HG03342 (cell line): ENCODE results near the gene PRKAB1.

Experiments used
- ATAC-seq: cut with Tn5 transposase; IDR thresholded peaks from one replicate; pipeline ENCODE4 v1.9.1; 2021; ENCODE audit warnings: mild to moderate bottlenecking, moderate library complexity; ENCODE audit not compliant: unreplicated experiment

Gene PRKAB1

GRCh38 chr12:119661882-119662281, 6.1 kb upstream of the PRKAB1 start:
- no peak for ATAC-seq

- no peak for ATAC-seq
Measured at GRCh38 chr12:119664642-119665041, 3.3 kb upstream of the PRKAB1 start.

GRCh38 chr12:119665164-119665929, 2.6 kb upstream of the PRKAB1 start:
- no peak for ATAC-seq

GRCh38 chr12:119666226-119666795, 1.6 kb upstream of the PRKAB1 start:
- ATAC-seq: no peak

- ATAC-seq: no peak
Measured at GRCh38 chr12:119666900-119667576, 895 bp upstream of the PRKAB1 start.

- ATAC-seq: no peak
Measured at GRCh38 chr12:119668324-119668841, 450 bp downstream of the PRKAB1 start.

GRCh38 chr12:119669744-119670472, 2.0 kb downstream of the PRKAB1 start:
- no peak for ATAC-seq

GRCh38 chr12:119671070-119671469, 3.1 kb downstream of the PRKAB1 start:
- ATAC-seq: no peak

- ATAC-seq: no peak
Measured at GRCh38 chr12:119672194-119672593, 4.3 kb downstream of the PRKAB1 start.

GRCh38 chr12:119673634-119674033, 5.7 kb downstream of the PRKAB1 start:
- ATAC-seq: no peak

GRCh38 chr12:119674560-119674959, 6.6 kb downstream of the PRKAB1 start:
- ATAC-seq: no peak

GRCh38 chr12:119676022-119676421, 8.1 kb downstream of the PRKAB1 start:
- no peak for ATAC-seq

- no peak for ATAC-seq
Measured at GRCh38 chr12:119676573-119676972, 8.6 kb downstream of the PRKAB1 start.

- ATAC-seq: no peak
Measured at GRCh38 chr12:119678459-119678858, 10.5 kb downstream of the PRKAB1 start.

- ATAC-seq: no peak
Measured at GRCh38 chr12:119679081-119679480, 11.1 kb downstream of the PRKAB1 start.

GRCh38 chr12:119679490-119679889, 11.6 kb downstream of the PRKAB1 start:
- no peak for ATAC-seq

GRCh38 chr12:119681111-119681510, 13.2 kb downstream of the PRKAB1 start:
- ATAC-seq: no peak

GRCh38 chr12:119681728-119682638, 14.1 kb downstream of the PRKAB1 start:
- peak; percentile 55 for ATAC-seq

- ATAC-seq: peak; percentile 52
Measured at GRCh38 chr12:119682639-119683252, 14.8 kb downstream of the PRKAB1 start.

- no peak for ATAC-seq
Measured at GRCh38 chr12:119683413-119683812, 15.5 kb downstream of the PRKAB1 start.
